GM12878 (cell line): ENCODE data around the gene DNAJB2. TPM values are rescaled to one million over a fixed set of nuclear protein-coding genes. Genes with fewer than 3 reads are reported as not detected.
A peak's percentile ranks its signal among the peaks of the same experiment; 100 is the strongest.

Experiments used
- ATF2 ChIP-seq: IDR thresholded peaks from 2 replicates; pipeline ENCODE4 v1.6.1; 2012; ENCODE audit warnings: low read length, inconsistent platforms
- BMI1 ChIP-seq: fragments of 450-650 bp; IDR thresholded peaks from 2 replicates; pipeline ENCODE4 v1.6.1; 2016; ENCODE audit warnings: mild to moderate bottlenecking, moderate library complexity, borderline replicate concordance
- CEBPB ChIP-seq, 2 experiments: fragments of 150-350 bp in 1 of 2; IDR thresholded peaks; 2 replicates each; pipeline ENCODE4 v1.6.1; 2012 to 2014; ENCODE audit warnings: low read depth in 2 of 2, low read length in 2 of 2, borderline replicate concordance in 1 of 2, inconsistent platforms in 1 of 2
- IKZF1 ChIP-seq: fragments of 450-650 bp; conservative IDR thresholded peaks from 2 replicates; pipeline ENCODE4 v1.6.1; 2017; ENCODE audit warnings: antibody characterized with exemption, mild to moderate bottlenecking
- KAT2A ChIP-seq: conservative IDR thresholded peaks from 2 replicates; pipeline ENCODE4 v1.6.1; 2011; ENCODE audit warnings: low read depth, low read length; ENCODE audit not compliant: control insufficient read depth
- MTA2 ChIP-seq: fragments of 450-650 bp; IDR thresholded peaks from 2 replicates; pipeline ENCODE4 v1.6.1; 2016; ENCODE audit warnings: low read depth, mild to moderate bottlenecking, moderate library complexity
- NFXL1 ChIP-seq: fragments of 450-650 bp; IDR thresholded peaks from 2 replicates; pipeline ENCODE4 v1.6.1; 2017; ENCODE audit warnings: antibody characterized with exemption, mild to moderate bottlenecking, borderline replicate concordance
- PBX3 ChIP-seq: IDR thresholded peaks from 2 replicates; pipeline ENCODE4 v1.6.1; 2011; ENCODE audit warnings: mild to moderate bottlenecking, low read depth, low read length, moderate library complexity; ENCODE audit not compliant: insufficient replicate concordance
- POLR2AphosphoS2 ChIP-seq: IDR thresholded peaks from 2 replicates; pipeline ENCODE4 v1.6.1; 2011; ENCODE audit warnings: low read depth, mild to moderate bottlenecking, low read length, improper control_type of control experiment, moderate library complexity
- PRDM15 ChIP-seq: fragments of 450-650 bp; formaldehyde crosslinking; IDR thresholded peaks from 2 replicates; pipeline ENCODE4 v1.4.0; 2020; ENCODE audit warnings: mild to moderate bottlenecking, moderate library complexity
- RAD51 ChIP-seq: fragments of 450-650 bp; IDR thresholded peaks from 2 replicates; pipeline ENCODE4 v1.6.1; 2016; ENCODE audit warnings: moderate library complexity, mild to moderate bottlenecking, inconsistent platforms
- SMAD1 ChIP-seq: fragments of 450-650 bp; IDR thresholded peaks from 2 replicates; pipeline ENCODE4 v1.6.1; 2018; ENCODE audit warnings: mild to moderate bottlenecking, low read depth; ENCODE audit not compliant: partially characterized antibody
- SMARCA5 ChIP-seq: fragments of 450-650 bp; IDR thresholded peaks from 2 replicates; pipeline ENCODE4 v1.6.1; 2017; ENCODE audit warnings: mild to moderate bottlenecking
- SUZ12 ChIP-seq: fragments of 200-600 bp; sonication (generic); IDR thresholded peaks from one replicate; pipeline ENCODE4 v1.6.1; 2018; ENCODE audit warnings: antibody characterized with exemption, mild to moderate bottlenecking; ENCODE audit not compliant: unreplicated experiment
- TCF12 ChIP-seq: IDR thresholded peaks from 2 replicates; pipeline ENCODE4 v1.6.1; 2011; ENCODE audit warnings: low read depth, mild to moderate bottlenecking, low read length
- WRNIP1 ChIP-seq: IDR thresholded peaks from 2 replicates; pipeline ENCODE4 v1.6.1; 2011; ENCODE audit warnings: low read depth, low read length, improper control_type of control experiment, borderline replicate concordance
- ZBED1 ChIP-seq: IDR thresholded peaks from 2 replicates; pipeline ENCODE4 v1.6.1; 2016; ENCODE audit warnings: borderline replicate concordance
- polyA plus RNA-seq, 11 experiments: library from polyadenylated mRNA; depleted of rRNA in 4 of 11; unstranded in 6 of 11; stranded (reverse) in 5 of 11; fragments of >200 nt; fragmentation: Nextera tagmentation in 4 of 11; fragmentation: Illumina TruSeq in 1 of 11; extraction: Ambion mirVana in 4 of 11; extraction: Trizol in 1 of 11; gene quantifications; 1 replicate in 1 of 11; 2 replicates in 10 of 11; pipeline versions ENCODE4 v1.2.1 to v1.2.3, GENCODE V29; 2011 to 2016; ENCODE audit warnings: inconsistent platforms in 2 of 11, missing spikeins in 2 of 11, low read depth in 1 of 11
- total RNA-seq, 4 experiments: library from RNA; depleted of rRNA in 3 of 4; stranded (reverse); fragments of >200 nt in 3 of 4; fragmentation: Illumina TruSeq in 1 of 4; extraction: Trizol in 1 of 4; gene quantifications; 2 replicates each; pipeline versions ENCODE4 v1.2.1 to v1.2.3, GENCODE V29; 2013 to 2021
- TF ChIP-seq, protein P1 (sequence below): fragments of 450-650 bp; formaldehyde crosslinking; IDR thresholded peaks from 2 replicates; pipeline ENCODE4 v1.4.0; 2022; ENCODE audit warnings: mild to moderate bottlenecking, moderate library complexity
- TF ChIP-seq, protein P2 (sequence below): fragments of 450-650 bp; IDR thresholded peaks from 2 replicates; pipeline ENCODE4 v1.6.1; 2017; ENCODE audit warnings: borderline replicate concordance

The DNAJB2 gene
- total and polyA plus RNA-seq, 10 of the 15 experiments (the other 5 are each of a cell fraction or from before 2014, with no cell fraction given): 0.26 to 36.5 (median 12.5) TPM

DNA sequence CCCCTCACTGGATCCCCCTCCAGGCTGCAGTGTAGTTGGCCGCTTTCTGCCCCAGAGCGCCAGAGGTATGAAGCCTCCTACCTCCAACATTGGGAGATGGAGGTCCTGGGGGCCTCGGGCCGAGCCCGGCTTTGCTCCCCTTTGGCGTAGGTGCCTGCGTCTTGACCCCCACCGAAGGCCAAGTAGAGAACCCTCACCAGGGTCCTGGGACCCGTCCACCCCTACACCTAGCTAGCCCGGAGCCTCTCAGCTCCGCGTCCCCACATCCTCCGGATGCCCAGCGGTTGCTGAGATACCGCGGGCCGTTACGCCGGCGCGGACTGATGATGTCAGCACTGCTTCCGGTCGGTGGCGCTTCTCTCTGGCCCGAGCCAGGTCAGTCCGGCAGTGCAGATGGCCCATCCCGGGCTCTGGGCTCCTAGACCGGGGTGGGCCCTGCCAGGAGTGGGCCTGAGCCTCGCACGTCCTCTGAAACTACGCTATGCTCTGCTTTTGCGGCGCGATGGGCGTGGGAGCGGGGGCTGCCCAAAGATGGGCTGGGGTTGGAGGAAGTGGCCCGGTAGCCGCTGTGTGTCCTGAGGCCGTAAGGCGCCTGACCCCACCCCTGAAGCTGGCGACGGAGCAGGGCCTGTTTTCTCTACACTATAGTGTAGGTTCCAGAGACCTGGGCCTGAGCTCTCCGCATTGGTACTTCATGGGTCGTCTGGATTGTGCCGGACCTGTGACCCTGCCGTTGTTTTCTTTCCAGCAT lies 33.8 kb upstream of the DNAJB2 start, which contains the start of the genes GLB1L and STK16 (continued):
- TF ChIP-seq, protein P1, sequence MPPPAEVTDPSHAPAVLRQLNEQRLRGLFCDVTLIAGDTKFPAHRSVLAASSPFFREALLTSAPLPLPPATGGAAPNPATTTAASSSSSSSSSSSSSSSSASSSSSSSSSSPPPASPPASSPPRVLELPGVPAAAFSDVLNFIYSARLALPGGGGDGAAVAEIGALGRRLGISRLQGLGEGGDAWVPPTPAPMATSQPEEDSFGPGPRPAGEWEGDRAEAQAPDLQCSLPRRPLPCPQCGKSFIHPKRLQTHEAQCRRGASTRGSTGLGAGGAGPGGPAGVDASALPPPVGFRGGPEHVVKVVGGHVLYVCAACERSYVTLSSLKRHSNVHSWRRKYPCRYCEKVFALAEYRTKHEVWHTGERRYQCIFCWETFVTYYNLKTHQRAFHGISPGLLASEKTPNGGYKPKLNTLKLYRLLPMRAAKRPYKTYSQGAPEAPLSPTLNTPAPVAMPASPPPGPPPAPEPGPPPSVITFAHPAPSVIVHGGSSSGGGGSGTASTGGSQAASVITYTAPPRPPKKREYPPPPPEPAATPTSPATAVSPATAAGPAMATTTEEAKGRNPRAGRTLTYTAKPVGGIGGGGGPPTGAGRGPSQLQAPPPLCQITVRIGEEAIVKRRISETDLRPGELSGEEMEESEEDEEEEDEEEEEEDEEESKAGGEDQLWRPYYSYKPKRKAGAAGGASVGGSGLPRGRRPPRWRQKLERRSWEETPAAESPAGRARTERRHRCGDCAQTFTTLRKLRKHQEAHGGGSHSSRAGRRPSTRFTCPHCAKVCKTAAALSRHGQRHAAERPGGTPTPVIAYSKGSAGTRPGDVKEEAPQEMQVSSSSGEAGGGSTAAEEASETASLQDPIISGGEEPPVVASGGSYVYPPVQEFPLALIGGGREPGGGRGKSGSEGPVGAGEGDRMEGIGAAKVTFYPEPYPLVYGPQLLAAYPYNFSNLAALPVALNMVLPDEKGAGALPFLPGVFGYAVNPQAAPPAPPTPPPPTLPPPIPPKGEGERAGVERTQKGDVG (CRISPR knock-in tag): no peak
- TF ChIP-seq BMI1 (no peak), ATF2 (no peak), IKZF1 (peak; percentile 61), SMAD1 (peak; percentile 35), WRNIP1 (no peak), MTA2 (no peak), NFXL1 (no peak), ZBED1 (no peak), TCF12 (no peak), CEBPB (IDR thresholded peaks at IDR 0.05; ENCODE audit: borderline replicate concordance in 1 of 2, low read depth in 2 of 2, low read length in 2 of 2) (no peak), POLR2AphosphoS2 (peak; percentile 72), RAD51 (no peak), PRDM15 (CRISPR knock-in tag) (no peak), PBX3 (no peak), SUZ12 (no peak), KAT2A (no peak), SMARCA5 (no peak)
- TF ChIP-seq, protein P2, sequence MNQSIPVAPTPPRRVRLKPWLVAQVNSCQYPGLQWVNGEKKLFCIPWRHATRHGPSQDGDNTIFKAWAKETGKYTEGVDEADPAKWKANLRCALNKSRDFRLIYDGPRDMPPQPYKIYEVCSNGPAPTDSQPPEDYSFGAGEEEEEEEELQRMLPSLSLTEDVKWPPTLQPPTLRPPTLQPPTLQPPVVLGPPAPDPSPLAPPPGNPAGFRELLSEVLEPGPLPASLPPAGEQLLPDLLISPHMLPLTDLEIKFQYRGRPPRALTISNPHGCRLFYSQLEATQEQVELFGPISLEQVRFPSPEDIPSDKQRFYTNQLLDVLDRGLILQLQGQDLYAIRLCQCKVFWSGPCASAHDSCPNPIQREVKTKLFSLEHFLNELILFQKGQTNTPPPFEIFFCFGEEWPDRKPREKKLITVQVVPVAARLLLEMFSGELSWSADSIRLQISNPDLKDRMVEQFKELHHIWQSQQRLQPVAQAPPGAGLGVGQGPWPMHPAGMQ: no peak
